Neuronal stem cell (in vitro differentiated cells): ENCODE measurements around the gene SPAST.

ENCODE experiments used
- DNase-seq: peaks from one replicate; pipeline ENCODE4 v3.0.0-alpha.2; 2013; ENCODE audit warnings: low spot score
- H2AFZ ChIP-seq: one replicate; pipeline ENCODE4 v1.6.1; 2013; ENCODE audit warnings: mild to moderate bottlenecking, low read length, inconsistent platforms
- H2AK5ac ChIP-seq: 2 replicates; pipeline ENCODE4 v1.6.1; 2013; ENCODE audit warnings: low read depth, mild to moderate bottlenecking, inconsistent platforms, low read length, moderate library complexity, mixed read lengths
- H2BK120ac ChIP-seq: 2 replicates; pipeline ENCODE4 v1.6.1; 2013; ENCODE audit warnings: low read depth, mild to moderate bottlenecking, inconsistent platforms, low read length, moderate library complexity, mixed read lengths
- H2BK12ac ChIP-seq: one replicate; pipeline ENCODE4 v1.6.1; 2013; ENCODE audit warnings: low read length, inconsistent platforms
- H2BK15ac ChIP-seq: 2 replicates; pipeline ENCODE4 v1.6.1; 2013; ENCODE audit warnings: mild to moderate bottlenecking, low read length, inconsistent platforms, mixed read lengths
- H2BK5ac ChIP-seq: one replicate; pipeline ENCODE4 v1.6.1; 2013; ENCODE audit warnings: inconsistent platforms, mild to moderate bottlenecking, low read length, moderate library complexity
- H3K14ac ChIP-seq: one replicate; pipeline ENCODE4 v1.6.1; 2013; ENCODE audit warnings: low read length, inconsistent platforms
- H3K18ac ChIP-seq: 2 replicates; pipeline ENCODE4 v1.6.1; 2013; ENCODE audit warnings: low read length, inconsistent platforms
- H3K23ac ChIP-seq: 2 replicates; pipeline ENCODE4 v1.6.1; 2013; ENCODE audit warnings: low read depth, mild to moderate bottlenecking, mixed read lengths, low read length, inconsistent platforms; ENCODE audit not compliant: poor library complexity
- H3K27ac ChIP-seq: replicated peaks from 3 replicates; pipeline ENCODE4 v1.5.1; 2013; ENCODE audit warnings: low read length, inconsistent platforms
- H3K27me3 ChIP-seq, 3 experiments: 2 replicates each; pipeline ENCODE4 v1.6.1; 2013; ENCODE audit warnings: low read length in 3 of 3, mild to moderate bottlenecking in 2 of 3, inconsistent platforms in 1 of 3, low read depth in 1 of 3, mixed read lengths in 1 of 3, moderate library complexity in 1 of 3; ENCODE audit not compliant: control insufficient read depth in 3 of 3, insufficient read depth in 3 of 3
- H3K36me3 ChIP-seq, 2 donors: replicated peaks in 1 of 2; 2 replicates each; pipeline ENCODE4 v1.6.1; 2013; ENCODE audit warnings: low read length in 2 of 2; ENCODE audit not compliant: control insufficient read depth in 2 of 2, insufficient read depth in 2 of 2
- H3K4ac ChIP-seq: 2 replicates; pipeline ENCODE4 v1.6.1; 2013; ENCODE audit warnings: inconsistent platforms, mild to moderate bottlenecking, low read length, moderate library complexity
- H3K4me1 ChIP-seq, 2 donors: 1 replicate in 1 of 2; 2 replicates in 1 of 2; pipeline ENCODE4 v1.6.1; 2013; ENCODE audit warnings: low read length in 2 of 2, low read depth in 1 of 2; ENCODE audit not compliant: control insufficient read depth in 2 of 2, insufficient read depth in 1 of 2
- H3K4me2 ChIP-seq: one replicate; pipeline ENCODE4 v1.6.1; 2013; ENCODE audit warnings: mild to moderate bottlenecking, low read length, inconsistent platforms; ENCODE audit not compliant: insufficient read depth, poor library complexity, severe bottlenecking
- H3K4me3 ChIP-seq, 2 donors: 2 replicates each; pipeline ENCODE4 v1.5.1; 2013; ENCODE audit warnings: low read length in 2 of 2, mild to moderate bottlenecking in 2 of 2, inconsistent platforms in 1 of 2, moderate library complexity in 1 of 2
- H3K79me1 ChIP-seq: one replicate; pipeline ENCODE4 v1.6.1; 2013; ENCODE audit warnings: low read depth, mild to moderate bottlenecking, inconsistent platforms, low read length, moderate library complexity
- H3K9ac ChIP-seq: one replicate; pipeline ENCODE4 v1.6.1; 2013; ENCODE audit warnings: mild to moderate bottlenecking, low read depth, low read length, inconsistent platforms; ENCODE audit not compliant: poor library complexity
- H3K9me3 ChIP-seq, 2 donors: replicated peaks in 1 of 2; 2 replicates each; pipeline versions ENCODE3 to v1.6.1; 2013; ENCODE audit warnings: low read length in 2 of 2, mild to moderate bottlenecking in 2 of 2, inconsistent platforms in 1 of 2, low read depth in 1 of 2, mixed read lengths in 1 of 2, moderate library complexity in 1 of 2; ENCODE audit not compliant: control insufficient read depth in 2 of 2, insufficient read depth in 1 of 2
- H4K8ac ChIP-seq: one replicate; pipeline ENCODE4 v1.6.1; 2013; ENCODE audit warnings: low read depth, mild to moderate bottlenecking, inconsistent platforms, low read length, moderate library complexity
- H4K91ac ChIP-seq: one replicate; pipeline ENCODE4 v1.6.1; 2013; ENCODE audit warnings: low read length, low read depth, mild to moderate bottlenecking, inconsistent platforms; ENCODE audit not compliant: poor library complexity
- WGBS, 2 donors: extraction: QIAGEN DNeasy Blood & Tissue Kit; methylation state at CpG; one replicate each; pipeline ENCODE4 v1.1.7; 2013; ENCODE audit warnings: missing lambda C conversion rate in 2 of 2, mixed read lengths in 1 of 2; ENCODE audit not compliant: insufficient read length in 2 of 2, insufficient replicate concordance in 1 of 2; ENCODE audit errors: extremely low coverage in 2 of 2; 5-methylcytosine and 5-hydroxymethylcytosine counted together

Gene SPAST

DNA sequence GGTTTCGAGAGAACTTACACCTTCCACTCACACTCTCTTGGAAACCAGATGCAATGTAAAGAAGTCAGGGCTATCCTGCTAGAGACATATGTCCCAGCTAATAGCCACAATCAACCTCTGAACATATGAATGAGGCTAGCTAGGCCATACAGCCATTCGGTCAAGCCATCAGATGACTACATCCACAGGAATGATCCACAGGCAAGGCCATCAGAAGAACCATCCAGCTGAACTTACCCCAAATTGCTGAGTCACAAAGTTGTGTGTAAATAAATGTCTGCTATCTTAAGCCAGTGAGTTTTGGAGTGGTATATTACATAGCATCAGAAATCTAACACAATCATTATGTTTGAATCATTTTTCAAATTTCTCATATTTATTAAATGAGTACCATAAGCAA is 5.2 kb upstream of the SPAST start:
- no CpG with 5 or more reads among the region's 2 CpGs for WGBS, 2 donors
- H3K27ac ChIP-seq = no peak overlapping the region
- H3K23ac ChIP-seq = no peak overlapping the region
- H3K4ac ChIP-seq = no peak overlapping the region
- no peak overlapping the region for H2BK120ac ChIP-seq
- no peaks in the 10 kb centered on the region for H3K27me3 ChIP-seq
- no peaks in the 10 kb centered on the region for H3K9me3 ChIP-seq
- no peak overlapping the region for H2AFZ ChIP-seq
- no peak overlapping the region for H3K4me2 ChIP-seq
- H3K79me1 ChIP-seq = no peaks in the 10 kb centered on the region
- no peak overlapping the region for H3K9ac ChIP-seq
- no peak for DNase-seq
- H3K36me3 ChIP-seq = no peaks in the 10 kb centered on the region
- H2BK12ac ChIP-seq = no peak overlapping the region
- H2AK5ac ChIP-seq = no peak overlapping the region
- no peak overlapping the region for H3K4me3 ChIP-seq
- no peak overlapping the region for H3K18ac ChIP-seq
- H3K4me1 ChIP-seq = peaks cover 0 to 4% of the 10 kb centered on the region in 2 donors
- H4K91ac ChIP-seq = no peak overlapping the region
- H2BK15ac ChIP-seq = no peak overlapping the region
- no peak overlapping the region for H3K14ac ChIP-seq
- no peak overlapping the region for H4K8ac ChIP-seq
- no peak overlapping the region for H2BK5ac ChIP-seq

- no peak overlapping the region for H2AK5ac ChIP-seq
- no peaks in the 10 kb centered on the region for H3K9me3 ChIP-seq
- H3K23ac ChIP-seq = no peak overlapping the region
- H2BK12ac ChIP-seq = no peak overlapping the region
- H3K9ac ChIP-seq = no peak overlapping the region
- H3K36me3 ChIP-seq = peaks cover 0 to 1% of the 10 kb centered on the region in 2 donors
- no peak overlapping the region for H2AFZ ChIP-seq
- peaks cover 2% of the 10 kb centered on the region for H3K79me1 ChIP-seq
- WGBS, 2 donors = no CpG with 5 or more reads among the region's 2 CpGs
- no peak overlapping the region for H3K18ac ChIP-seq
- H3K4me2 ChIP-seq = no peak overlapping the region
- no peak overlapping the region for H2BK120ac ChIP-seq
- no peaks in the 10 kb centered on the region for H3K27me3 ChIP-seq
- no peak overlapping the region for H4K8ac ChIP-seq
- H3K27ac ChIP-seq = no peak overlapping the region
- H2BK15ac ChIP-seq = no peak overlapping the region
- no peak for DNase-seq
- no peak overlapping the region for H3K4ac ChIP-seq
- H4K91ac ChIP-seq = no peak overlapping the region
- no peak overlapping the region for H3K4me3 ChIP-seq
- peaks cover 0 to 4% of the 10 kb centered on the region in 2 donors for H3K4me1 ChIP-seq
- no peak overlapping the region for H3K14ac ChIP-seq
- no peak overlapping the region for H2BK5ac ChIP-seq
Measured at GRCh38 chr2:32060266-32060665, 3.1 kb upstream of the SPAST start.

DNA sequence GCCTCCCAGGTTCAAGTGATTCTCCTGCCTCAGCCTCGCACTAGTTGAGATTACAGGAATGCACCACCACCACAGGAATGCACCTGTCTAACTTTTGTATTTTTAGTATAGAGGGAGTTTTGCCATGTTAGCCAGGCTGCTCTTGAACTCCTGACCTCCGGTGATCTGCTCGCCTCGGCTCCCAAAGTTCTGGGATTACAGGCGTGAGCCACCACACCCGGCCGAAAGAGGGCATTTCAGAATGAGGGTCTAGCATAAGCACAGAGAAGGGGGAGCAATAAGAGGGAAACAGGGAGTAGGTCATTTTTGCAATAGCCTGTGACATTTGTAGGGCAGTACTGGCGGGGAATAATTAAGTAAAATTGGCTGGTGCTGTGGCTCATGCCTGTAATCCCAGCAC is 1.9 kb upstream of the SPAST start:
- no peak overlapping the region for H4K91ac ChIP-seq
- H3K4ac ChIP-seq = no peak overlapping the region
- DNase-seq = no peak
- peaks cover 0 to 4% of the 10 kb centered on the region in 2 donors for H3K4me1 ChIP-seq
- no peak overlapping the region for H2BK12ac ChIP-seq
- no peak overlapping the region for H2BK120ac ChIP-seq
- H2AFZ ChIP-seq = peak overlapping the region; percentile 38
- no CpG with 5 or more reads among the region's 8 CpGs for WGBS, 2 donors
- no peak overlapping the region for H3K4me2 ChIP-seq
- no peak overlapping the region for H4K8ac ChIP-seq
- no peaks in the 10 kb centered on the region for H3K27me3 ChIP-seq
- H3K18ac ChIP-seq = no peak overlapping the region
- H2BK15ac ChIP-seq = no peak overlapping the region
- no peak overlapping the region for H3K14ac ChIP-seq
- H3K9me3 ChIP-seq = no peaks in the 10 kb centered on the region
- H2BK5ac ChIP-seq = no peak overlapping the region
- H2AK5ac ChIP-seq = no peak overlapping the region
- no peak overlapping the region for H3K9ac ChIP-seq
- H3K79me1 ChIP-seq = peaks cover 5% of the 10 kb centered on the region
- H3K36me3 ChIP-seq = peaks cover 0 to 12% of the 10 kb centered on the region in 2 donors
- H3K27ac ChIP-seq = no peak overlapping the region
- H3K4me3 ChIP-seq = no peak overlapping the region
- H3K23ac ChIP-seq = no peak overlapping the region

- no peak overlapping the region for H2BK5ac ChIP-seq
- no peak overlapping the region for H2BK12ac ChIP-seq
- H2AK5ac ChIP-seq = no peak overlapping the region
- no peak overlapping the region for H4K8ac ChIP-seq
- peak overlapping the region in 1 of 2 donors; percentile 80 for H3K4me3 ChIP-seq
- no peak overlapping the region for H3K14ac ChIP-seq
- no peak overlapping the region for H3K4ac ChIP-seq
- H3K27me3 ChIP-seq = no peaks in the 10 kb centered on the region
- H2AFZ ChIP-seq = peak overlapping the region; percentile 95
- DNase-seq = no peak
- no peak overlapping the region for H3K27ac ChIP-seq
- no peak overlapping the region for H3K9ac ChIP-seq
- H3K9me3 ChIP-seq = no peaks in the 10 kb centered on the region
- H4K91ac ChIP-seq = no peak overlapping the region
- WGBS, 2 donors = 100% methylated on average over 2 of the region's 13 CpGs; no CpG with 5 or more reads in 1 of the 2 donors
- H3K4me2 ChIP-seq = peak overlapping the region; percentile 47
- no peak overlapping the region for H3K23ac ChIP-seq
- peaks cover 0 to 4% of the 10 kb centered on the region in 2 donors for H3K4me1 ChIP-seq
- H3K18ac ChIP-seq = no peak overlapping the region
- H2BK120ac ChIP-seq = no peak overlapping the region
- H3K36me3 ChIP-seq = peaks cover 0 to 15% of the 10 kb centered on the region in 2 donors
- no peak overlapping the region for H2BK15ac ChIP-seq
- peaks cover 5% of the 10 kb centered on the region for H3K79me1 ChIP-seq
Measured at GRCh38 chr2:32061973-32062861, 1.1 kb upstream of the SPAST start.
